ENCODE data around the gene P2RY6. TPM values are rescaled to one million over a fixed set of nuclear protein-coding genes. Genes with fewer than 3 reads are reported as not detected.
"Not testable (repeated sequence)": the region's sequence is repeated elsewhere in the genome, so short reads cannot be mapped to it uniquely, and the experiment has no call there.

The P2RY6 gene, protein sequence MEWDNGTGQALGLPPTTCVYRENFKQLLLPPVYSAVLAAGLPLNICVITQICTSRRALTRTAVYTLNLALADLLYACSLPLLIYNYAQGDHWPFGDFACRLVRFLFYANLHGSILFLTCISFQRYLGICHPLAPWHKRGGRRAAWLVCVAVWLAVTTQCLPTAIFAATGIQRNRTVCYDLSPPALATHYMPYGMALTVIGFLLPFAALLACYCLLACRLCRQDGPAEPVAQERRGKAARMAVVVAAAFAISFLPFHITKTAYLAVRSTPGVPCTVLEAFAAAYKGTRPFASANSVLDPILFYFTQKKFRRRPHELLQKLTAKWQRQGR
- polyA plus RNA-seq (ENCODE audit: insufficient read length), result 2.4 TPM

DNA sequence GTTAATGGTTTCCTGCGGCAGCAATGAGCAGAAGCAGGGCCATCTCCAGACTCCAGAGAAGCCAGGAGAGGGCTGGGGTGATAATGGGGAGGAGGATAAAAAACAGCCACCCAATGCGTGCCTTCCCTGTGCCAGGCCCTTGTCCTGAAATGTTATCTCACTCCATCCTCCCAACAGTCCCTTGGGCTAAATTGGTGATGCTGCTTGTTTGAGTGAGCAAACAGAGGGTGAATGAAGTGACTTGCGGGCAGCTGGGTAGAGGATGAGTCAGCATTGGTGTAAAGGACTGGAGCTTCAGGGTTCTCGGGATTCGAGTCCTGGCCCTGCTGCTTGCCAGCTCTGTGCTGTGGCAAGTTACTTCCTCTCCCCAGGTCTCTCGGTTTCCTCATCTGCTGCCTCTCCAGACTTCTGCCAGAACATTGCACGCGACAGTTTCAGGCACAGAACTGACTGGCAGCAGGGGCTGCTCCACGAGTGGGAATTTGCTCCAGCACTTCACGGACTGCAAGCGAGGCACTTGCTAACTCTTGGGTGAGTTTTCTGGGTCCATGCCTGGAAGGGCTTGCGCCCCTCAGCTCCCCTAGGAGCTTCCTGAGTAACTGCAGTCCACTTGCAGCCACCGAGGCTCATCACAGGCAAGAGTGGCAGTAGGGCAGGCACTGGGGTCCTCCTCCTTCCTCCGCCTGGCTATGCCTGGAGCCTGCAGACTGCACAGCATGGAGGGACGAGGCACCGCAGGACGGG lies at the start of gene P2RY6:
P2RY6 (plus strand) TSS at position 403 of the 744 bp plus-strand sequence. CDS start 24,181 bp downstream, outside the sequence.
- no peak for DNase-seq

DNA sequence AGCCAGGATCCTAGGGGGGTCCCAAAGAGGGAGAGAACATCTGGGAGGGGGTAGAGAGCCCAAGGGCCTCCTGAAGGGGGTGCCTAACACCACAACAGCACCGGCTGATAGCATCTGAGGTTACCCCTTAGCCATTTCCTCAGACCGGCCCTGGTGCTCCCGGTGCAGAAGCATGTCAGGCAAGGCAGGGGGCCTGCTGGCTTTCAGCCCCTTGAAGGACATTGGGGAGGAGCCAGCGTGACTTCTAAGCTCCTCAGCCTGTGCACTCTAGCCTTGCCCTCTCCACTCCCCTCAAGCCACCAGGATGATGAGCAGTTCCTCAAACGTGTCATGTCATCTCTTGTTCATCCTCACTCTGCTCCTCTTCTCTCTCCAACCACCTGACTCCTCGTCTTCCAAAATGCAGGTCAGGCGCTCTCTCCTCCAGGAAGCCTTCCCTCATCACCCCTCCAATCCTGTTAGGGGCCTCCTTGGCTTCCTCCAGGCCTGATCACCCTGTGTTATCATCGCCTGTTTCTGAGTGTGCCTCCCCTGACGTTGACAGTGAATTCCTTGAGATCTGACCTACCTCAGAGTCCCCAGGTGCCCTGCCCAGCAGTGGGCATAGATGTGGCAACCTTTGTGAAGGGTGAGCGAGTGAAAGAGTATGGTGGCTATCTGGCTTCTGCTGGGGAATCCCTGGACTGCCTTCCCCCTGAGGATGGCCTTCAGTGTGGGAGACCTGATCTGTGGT lies 48.0 kb upstream of the P2RY6 start:
- DNase-seq, result no peak

DNA sequence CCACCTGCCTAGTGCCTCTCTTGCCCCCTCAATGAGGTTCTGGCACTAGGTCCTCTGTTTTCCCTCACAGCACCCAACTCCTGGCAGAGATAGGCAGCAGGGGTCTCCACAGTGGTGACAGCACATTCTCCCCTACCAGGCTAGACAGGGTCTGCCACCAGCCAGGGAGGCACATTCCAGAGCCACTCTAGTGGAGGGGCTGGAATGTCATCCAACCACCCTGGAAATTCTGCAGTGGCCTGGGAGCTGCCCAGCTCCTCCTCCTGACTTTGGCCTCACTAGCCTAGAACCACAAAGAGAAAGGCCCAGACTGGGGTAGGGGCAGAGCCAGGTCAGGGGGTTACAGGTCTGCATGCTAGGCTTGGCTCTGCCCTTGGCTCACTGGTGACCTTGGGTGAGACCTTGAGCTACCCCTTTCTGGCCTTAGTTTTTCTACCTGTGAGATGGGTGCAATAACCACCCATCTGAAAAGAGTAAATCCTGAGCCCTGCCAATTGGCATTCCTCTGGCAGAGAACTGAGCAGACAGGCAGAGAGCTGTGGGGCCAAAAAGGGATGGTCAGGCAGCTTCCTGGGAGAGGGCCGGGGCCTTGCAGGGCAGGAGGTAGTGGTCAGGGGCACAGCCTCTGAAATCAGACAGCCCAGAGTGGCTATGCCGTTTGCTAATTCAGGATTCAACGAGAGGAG lies 47.0 kb upstream of the P2RY6 start:
- no peak for DNase-seq

DNA sequence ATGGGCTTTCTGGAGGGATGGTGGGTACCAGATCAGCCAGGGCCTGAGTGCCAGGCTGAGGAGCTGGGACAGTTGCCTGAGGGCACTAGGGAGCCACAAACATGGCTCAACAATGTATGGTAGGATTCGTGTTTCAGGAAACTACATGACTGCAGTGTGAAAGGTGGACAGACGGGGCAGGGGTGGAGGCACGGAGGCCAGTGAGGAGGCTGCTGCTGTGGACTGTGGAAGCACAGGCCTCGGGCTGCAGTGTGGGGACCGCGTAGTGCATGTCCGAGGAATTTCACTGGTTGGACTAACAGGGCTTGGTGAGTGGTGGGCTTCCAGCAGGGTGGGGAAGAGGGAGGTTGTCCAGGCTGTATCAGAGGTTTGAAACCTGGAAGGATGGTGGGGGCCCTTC lies 46.3 kb upstream of the P2RY6 start:
- DNase-seq, result no peak

DNA sequence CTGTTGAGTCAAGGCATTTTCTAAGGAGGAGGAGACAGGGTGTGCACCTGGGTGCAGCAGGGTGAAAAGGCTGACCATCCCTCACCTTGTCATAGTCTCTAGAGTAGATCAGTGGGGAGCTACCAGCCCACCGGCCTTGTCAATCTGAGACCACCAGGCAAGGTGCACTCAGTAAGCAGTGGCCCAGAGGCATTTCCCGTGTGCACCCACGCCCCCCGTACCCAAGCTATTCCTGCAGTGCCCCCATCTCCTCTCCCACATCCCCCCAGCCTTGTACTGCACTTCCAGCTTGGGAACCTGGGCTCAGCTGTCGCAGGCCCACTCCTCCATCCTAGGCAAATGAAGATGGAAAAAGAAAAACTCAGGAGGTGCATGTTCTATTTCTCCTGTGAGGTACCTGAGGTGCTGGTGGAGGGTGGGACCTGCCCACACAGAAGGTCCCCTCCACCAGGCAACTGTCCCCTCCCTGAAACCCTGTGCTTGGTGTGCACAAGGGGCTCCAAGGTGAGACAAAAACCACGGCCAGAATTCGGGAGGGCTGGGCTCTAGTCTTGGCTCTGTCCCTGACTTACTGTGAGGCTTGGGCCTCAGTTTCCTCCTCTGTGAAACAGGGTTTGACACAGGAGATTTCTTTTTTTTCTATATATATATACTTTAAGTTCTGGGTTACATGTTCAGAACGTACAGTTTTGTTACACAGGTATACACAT lies 45.7 kb upstream of the P2RY6 start:
- no peak for DNase-seq

DNA sequence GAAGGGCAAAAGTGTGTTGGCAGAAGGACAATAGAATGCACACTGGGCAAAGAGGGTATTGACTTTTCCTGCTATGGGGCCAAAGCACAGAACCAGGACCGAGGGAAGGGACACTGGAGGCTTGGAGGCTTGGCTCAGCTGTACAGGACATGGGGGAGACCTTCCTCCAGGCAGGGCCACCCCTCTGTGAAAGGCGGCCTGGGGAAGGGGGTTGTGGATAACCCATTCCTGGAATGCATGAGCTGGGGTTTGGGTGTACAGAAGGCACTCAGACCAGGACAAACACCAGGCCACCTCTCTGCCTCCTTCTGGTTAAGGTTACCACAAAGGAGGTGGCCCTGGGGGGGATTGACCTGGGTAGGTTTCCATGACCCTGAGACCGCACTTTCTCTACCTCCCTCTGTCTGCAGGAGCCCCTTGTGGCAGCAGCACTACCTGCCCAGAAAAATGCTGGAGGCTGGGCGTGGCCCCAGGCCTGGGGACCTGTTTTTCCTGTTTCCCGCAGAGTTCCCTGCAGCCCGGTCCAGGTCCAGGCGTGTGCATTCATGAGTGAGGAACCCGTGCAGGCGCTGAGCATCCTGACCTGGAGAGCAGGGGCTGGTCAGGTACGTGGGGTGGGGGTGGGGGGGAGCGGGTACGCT lies 44.4 kb upstream of the P2RY6 start:
- no peak for DNase-seq

DNA sequence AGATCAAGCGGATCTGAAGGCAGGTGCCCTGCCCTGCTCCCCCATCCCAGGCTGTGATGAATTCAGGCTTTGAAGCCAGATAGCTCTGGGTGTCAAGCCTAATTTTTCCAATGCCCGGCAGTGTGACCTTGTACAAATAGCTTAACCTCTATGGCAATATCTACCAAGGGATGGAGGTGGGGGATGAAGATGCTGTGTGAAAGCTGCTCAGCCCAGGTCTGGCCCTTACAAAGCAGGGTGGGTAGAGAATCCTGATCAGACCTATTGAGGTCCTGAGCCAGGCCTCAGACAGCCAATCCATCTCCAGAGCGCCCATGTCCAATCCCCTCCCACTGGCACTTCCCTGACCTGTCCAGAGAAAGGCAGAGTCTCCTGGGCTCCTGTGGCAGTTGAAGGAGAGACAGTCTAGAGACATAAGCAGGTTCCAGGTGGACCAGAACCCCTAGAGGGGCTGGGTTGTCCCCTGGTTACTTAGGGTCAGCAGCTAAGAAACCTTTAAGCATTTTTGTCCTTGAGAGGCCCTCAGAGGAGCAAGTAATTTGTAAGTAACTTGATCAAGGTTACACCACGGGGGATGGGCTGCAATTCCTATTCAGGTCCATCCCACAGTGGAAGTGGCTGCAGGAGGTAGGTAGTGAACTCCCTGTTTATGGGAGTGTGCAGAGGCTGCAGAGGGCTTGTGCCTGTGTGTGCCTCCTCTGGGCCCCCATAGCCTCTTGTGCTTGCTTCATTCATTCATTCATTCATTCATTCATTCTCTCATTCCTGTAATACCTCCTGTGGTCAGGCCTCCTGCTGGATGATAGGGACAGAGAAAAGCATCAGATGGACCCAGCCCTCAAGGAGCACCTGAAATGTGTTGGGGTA lies 43.6 kb upstream of the P2RY6 start:
- DNase-seq, result no peak

DNA sequence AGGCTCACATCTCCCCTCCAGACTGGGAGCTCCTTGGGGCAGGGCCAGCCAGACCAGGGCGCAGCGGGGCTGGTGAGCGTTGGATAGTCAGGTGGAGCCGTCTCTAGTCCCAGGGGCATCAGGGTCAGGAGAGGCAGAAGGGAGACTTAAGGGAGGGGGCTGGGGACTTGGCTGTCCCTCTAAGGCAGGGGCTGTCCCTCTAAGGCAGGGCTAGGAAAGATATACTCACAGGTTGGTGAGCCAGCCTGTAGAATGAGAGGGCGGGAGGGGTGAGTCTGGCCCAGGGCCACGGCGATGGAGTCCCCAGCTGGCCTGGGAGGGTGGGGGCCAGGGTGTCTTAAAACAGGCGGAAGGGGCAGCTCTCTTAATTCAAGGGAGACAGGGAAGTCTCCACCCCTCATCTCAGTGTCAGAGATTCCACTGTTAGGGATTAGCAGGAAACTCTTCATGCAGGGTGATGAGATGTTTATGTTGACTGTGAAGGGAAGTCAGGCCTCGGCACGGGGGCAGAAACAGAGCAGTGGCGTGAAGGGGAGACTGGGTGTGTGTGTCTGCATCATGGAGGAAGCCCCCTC lies 42.7 kb upstream of the P2RY6 start:
- DNase-seq, result no peak

DNA sequence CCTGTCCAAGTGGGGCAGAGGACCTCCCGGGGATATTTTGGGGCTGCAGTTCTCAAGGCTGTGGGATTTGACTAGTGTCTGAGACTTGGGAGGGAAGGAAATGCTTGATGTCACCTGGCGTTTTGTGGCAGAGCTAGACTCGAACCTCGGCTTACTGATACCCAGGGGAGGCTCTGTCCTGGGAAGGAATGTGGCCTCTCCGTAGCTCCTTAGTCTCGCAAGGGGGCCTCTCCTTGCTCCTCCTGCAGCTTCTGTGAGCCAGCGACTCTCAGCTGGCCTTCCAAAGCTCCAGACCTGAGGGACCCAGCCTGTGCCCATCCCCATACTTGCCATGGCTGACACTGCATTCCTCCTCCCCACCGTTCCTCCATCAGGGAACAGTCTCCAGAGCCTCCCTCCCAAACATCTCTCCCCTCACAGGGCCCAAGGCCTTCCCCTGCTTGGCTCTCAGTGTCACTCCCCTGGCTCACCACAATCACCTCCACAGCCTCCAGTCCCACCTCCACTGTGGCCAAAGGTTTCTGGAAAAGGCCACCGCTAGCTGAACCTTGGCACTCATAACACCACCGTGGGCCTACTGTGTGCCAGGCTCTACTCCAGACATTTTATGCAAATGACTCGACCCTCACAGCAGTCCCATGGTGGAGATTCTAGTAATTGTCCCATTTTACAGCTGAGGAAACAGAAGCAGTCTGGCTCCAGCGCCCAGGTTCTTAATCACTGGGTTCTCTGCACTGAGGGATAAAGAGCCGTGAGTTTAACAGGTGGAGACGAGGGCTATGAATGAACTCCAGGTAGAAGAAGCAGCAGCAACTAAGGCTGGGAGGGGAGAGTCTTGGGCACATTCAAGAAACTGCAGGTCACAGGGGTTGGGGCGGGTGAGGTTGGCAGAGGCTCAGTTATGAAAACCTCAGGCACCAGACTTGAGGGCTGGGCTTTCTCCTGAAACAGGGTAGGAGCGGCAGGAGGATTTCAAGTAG lies 42.0 kb upstream of the P2RY6 start:
- no peak for DNase-seq

DNA sequence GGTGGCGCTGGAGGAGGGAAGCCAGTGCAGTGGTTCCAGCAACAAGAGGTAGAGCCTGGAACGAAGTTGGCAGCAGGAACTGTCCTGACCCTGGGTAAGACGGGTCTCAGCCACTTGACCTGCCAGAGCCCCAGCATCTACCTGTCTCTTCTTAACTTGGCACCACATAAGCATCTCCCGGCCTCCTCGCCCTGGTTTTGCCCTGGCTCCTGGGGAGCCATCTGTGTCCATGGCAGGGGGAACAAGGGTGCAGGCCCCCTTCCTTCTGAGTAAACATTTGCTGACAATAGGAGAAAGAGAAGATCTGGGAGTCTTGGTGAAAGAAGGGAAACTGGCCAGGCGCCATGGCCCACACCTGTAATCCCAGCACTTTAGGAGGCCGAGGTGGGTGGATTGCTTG lies 41.2 kb upstream of the P2RY6 start:
- no peak for DNase-seq

DNA sequence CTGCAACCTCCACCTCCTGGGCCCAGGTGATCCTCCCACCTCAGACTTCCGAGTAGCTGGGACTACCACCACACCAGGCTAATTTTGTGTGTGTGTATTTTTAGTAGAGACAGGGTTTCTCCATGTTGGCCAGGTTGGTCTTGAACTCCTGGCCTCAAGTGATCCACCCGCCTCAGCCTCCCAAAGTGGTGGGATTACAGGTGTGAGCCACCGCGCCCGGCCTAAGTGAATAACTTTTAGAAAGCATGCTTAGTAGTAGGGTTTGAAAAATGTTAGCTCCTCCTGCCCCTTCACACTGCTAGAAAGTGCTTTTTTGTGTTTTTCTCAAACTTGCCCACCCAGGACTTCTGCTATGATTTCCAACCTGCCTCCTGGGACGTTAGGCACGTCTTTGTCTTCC lies 39.7 kb upstream of the P2RY6 start:
- not testable (repeated sequence) for DNase-seq

DNA sequence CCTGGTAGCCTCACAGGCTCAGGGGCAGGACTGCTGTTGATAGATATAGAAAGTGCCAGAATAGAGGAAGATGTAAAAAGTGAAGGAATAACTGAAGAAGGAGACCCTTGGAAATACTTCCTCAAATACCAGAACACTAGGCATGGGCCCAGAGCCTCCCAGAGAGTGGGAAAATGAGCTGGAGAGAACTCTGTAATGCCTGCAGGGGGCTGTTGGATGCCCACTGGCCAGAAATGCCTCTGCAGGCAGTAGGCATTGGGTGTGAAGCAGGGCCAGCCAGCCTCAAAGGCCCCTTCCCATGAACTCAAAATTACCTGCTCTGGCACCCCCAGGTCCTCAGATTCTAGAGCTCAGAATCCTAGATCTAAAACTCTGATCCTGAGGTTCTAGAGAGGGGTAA lies 38.9 kb upstream of the P2RY6 start:
- no peak for DNase-seq

DNA sequence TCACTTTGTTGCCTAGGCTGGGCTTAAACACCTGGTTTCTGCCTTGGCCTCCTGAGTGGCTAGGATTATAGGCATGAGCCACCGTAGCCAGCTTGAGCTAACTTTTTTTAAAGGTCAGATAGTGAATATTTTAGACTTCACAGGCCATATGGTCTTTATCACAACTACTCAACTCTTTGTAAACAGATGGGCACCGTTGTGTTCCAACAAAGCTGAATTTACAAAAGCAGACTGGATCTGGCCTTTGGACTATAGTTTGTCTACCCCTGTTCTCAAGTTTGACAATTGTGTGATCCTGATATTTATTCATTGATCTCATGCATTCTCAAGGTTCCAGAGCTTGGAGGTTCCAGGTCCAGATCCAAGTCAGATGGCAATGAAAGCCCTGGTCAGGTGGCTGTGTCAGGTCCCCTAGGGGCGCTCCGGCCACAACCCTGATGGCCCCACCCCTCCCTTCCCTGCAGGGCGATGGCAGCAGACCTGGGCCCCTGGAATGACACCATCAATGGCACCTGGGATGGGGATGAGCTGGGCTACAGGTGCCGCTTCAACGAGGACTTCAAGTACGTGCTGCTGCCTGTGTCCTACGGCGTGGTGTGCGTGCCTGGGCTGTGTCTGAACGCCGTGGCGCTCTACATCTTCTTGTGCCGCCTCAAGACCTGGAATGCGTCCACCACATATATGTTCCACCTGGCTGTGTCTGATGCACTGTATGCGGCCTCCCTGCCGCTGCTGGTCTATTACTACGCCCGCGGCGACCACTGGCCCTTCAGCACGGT lies 38.3 kb upstream of the P2RY6 start:
- DNase-seq, result no peak

DNA sequence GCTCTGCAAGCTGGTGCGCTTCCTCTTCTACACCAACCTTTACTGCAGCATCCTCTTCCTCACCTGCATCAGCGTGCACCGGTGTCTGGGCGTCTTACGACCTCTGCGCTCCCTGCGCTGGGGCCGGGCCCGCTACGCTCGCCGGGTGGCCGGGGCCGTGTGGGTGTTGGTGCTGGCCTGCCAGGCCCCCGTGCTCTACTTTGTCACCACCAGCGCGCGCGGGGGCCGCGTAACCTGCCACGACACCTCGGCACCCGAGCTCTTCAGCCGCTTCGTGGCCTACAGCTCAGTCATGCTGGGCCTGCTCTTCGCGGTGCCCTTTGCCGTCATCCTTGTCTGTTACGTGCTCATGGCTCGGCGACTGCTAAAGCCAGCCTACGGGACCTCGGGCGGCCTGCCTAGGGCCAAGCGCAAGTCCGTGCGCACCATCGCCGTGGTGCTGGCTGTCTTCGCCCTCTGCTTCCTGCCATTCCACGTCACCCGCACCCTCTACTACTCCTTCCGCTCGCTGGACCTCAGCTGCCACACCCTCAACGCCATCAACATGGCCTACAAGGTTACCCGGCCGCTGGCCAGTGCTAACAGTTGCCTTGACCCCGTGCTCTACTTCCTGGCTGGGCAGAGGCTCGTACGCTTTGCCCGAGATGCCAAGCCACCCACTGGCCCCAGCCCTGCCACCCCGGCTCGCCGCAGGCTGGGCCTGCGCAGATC lies 37.5 kb upstream of the P2RY6 start:
- no peak for DNase-seq

DNA sequence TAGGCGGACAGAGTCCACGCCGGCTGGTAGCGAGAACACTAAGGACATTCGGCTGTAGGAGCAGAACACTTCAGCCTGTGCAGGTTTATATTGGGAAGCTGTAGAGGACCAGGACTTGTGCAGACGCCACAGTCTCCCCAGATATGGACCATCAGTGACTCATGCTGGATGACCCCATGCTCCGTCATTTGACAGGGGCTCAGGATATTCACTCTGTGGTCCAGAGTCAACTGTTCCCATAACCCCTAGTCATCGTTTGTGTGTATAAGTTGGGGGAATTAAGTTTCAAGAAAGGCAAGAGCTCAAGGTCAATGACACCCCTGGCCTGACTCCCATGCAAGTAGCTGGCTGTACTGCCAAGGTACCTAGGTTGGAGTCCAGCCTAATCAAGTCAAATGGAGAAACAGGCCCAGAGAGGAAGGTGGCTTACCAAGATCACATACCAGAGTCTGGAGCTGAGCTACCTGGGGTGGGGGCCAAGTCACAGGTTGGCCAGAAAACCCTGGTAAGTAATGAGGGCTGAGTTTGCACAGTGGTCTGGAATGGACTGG lies 36.8 kb upstream of the P2RY6 start:
- no peak for DNase-seq

DNA sequence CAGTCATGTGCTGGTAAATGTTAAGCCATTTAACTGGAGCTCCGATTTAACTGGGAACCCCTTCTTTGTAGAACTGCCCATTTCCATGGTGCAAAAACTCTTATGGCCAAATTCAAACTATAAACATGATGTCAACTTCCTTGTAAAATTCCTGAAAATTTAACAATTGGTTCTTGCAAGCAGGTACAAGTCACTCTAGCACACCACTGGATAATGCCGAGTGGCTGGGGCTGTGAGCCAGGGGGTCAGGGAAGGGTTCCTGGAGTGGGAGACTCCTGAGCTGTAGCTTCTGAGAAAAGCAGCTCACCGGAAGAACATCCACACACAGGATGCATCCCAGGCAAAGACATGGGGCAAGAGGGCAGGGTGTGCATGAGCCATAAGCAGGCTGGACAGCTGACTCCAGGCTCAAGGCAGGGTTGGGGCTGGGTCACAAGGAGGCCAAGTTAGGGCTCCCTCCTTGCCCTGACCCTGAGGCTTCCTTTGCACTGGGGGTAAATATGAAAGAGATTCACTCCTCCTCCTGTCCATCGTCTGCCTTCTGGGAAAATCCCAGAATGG lies 35.9 kb upstream of the P2RY6 start:
- DNase-seq, result no peak

DNA sequence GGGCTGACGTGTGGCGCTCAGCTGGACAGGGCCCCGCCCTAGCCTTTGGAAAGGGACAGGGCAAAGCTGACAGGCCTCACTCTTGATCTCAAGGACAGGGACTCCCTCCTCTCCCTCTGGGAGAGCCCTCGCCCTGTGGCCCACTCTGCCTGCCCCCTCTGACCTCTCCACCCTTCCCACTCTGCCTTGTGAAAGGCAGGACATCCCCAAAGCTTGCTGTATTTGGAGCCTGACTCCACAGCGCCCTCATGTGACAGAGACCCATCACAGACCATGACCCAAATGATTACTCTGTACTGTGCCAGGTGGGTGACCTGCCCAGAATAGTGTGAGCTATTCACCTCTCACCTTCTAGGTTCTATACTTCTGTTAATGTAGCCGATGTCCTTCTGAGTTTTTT lies 35.3 kb upstream of the P2RY6 start:
- DNase-seq, result no peak
